Measurements from ENCODE around the gene NOS1AP.
"Not testable (repeated sequence)": the region's sequence is repeated elsewhere in the genome, so short reads cannot be mapped to it uniquely, and the experiment has no call there.

NOS1AP gene

DNA sequence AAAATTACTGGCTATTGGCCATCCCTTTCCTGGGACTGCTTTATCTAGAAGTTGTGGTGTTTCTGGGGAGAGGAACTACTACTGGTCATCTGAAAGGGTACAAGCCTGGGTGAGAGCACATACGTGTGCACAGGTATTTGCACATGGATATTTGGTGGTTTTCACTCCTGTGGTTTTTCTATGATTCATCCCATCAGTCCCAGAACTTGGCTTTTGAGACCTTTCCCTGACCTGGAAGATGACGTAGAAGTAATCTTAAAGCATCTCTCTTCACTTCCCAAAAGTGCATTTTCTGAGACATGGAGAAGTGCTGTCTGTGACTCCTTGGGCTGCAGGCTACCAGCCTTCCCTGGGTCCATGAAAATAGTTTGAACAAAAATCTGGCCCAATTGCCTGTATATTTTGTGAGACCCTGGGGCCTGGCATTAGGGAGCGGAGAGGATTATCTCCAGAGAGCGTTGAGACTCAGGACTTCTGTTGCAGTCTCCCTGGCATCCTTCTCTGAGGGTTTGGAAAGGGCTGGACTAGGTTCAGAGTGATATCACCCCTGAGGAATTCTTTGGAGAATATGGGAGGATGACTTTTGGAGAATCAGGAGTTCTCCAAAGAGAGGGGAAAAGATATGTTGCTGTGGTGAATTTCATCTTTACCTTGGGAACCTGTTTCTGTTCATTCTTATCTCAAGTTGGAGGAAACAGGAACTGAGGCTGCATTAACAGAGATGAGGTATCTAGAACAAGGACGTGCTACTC is 130.8 kb downstream of the NOS1AP start:
- no peak for DNase-seq

- not testable (repeated sequence) for DNase-seq
Observed at GRCh38 chr1:162201062-162201461, 131.6 kb downstream of the NOS1AP start.

GRCh38 chr1:162204129-162204822 is 134.8 kb downstream of the NOS1AP start:
- DNase-seq: no peak

DNA sequence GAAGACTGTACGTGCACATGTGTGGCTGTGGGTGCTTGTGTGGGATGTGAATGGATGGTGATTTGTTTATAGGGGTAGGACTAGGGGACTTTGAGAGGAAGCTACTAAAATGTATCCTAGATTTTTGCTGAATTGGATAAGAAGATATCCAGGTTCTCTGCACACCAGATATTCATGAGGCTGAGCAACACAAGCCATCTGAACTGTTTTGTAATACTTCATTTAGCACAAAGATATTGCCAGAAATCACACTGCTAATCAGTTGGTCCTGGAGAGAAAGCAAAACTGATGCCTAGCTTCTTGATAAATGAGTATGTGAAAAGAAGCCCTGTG is 135.3 kb downstream of the NOS1AP start:
- no peak for DNase-seq

DNA sequence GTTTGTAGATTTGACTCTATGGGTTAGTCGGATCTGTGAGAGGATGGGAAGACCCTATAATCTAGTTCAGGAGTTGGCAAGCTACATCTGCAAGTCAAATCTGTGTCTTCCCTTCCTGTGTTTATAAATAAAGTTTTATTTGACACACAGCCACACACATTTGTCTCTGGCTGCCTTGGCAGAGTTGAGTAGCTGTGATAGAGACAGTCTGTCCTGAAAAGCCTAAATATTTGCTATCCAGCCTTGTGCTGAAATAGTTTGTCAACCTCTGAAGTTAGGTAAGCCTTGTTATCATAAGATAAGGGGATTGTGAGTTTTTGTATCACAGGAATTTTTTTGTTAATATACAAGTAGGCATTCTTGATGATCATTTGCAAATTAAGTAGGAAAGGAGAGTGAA is 136.8 kb downstream of the NOS1AP start:
- no peak for DNase-seq

DNA sequence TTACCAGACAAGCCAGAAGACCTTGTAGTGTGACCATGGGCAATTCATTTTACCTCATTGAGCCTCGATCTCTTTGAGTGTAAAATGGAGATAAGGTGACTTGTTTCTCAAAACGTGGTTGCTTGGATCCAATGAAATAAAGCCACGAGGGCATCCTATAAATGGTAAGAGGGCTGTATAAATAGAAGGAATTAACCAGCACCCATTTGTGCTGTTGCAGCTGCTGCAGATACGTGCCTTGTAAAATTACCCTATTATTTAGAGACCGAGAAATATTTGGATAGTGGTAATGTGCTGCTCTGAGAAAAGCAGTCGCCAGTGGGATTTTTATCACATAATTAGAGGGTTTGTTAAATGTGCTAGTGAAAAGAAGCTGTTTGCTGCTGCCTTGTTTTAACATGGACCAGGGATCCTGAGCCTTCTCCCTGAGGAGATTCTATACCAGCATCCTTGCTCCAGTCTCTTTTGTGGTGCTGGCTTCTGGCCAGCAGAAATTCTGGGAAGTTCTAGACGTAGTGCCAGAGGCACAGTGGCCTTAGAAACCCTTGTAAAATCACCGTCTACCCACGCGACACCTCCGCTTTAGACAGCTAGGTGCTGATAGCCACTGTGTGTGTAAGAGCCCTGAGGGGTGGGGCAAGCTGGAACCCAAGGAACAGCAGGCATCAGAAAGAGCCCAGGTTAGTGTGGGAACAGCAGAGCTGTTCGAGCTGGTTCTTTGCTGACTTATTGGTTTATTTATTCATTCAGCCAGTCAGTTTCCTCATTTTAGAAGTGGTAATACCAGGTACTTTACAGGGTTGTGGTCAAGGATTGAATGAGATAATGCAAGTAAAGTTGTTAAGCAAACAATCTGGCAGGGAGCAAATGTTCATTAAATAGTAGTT is 137.5 kb downstream of the NOS1AP start:
- no peak for DNase-seq

- no peak for DNase-seq
Observed at GRCh38 chr1:162207862-162208261, 138.4 kb downstream of the NOS1AP start.

GRCh38 chr1:162210196-162210595 is 140.7 kb downstream of the NOS1AP start:
- no peak for DNase-seq

GRCh38 chr1:162212713-162213112 is 143.2 kb downstream of the NOS1AP start:
- no peak for DNase-seq

- no peak for DNase-seq
Observed at GRCh38 chr1:162213281-162213912, 143.9 kb downstream of the NOS1AP start.

DNA sequence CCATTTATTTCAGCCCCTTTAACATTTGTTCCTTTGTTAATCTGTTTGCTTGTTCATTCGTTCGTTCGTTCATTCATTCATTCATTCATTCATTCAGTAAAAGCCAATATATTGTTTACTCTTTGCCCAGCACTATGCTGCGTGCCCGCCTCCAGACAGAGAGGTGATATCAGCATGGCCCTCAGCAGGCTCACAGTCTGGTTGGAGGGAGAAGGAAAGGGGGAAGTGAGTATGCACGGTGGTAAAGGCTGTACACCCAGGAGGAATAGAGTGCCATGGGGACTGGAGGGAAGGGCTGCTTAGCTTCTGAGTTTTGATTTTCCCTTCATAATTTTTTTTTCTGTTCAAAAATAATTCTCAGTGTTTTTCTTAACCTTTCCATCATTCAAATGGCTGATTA is 144.7 kb downstream of the NOS1AP start:
- no peak for DNase-seq

GRCh38 chr1:162215902-162216301 is 146.4 kb downstream of the NOS1AP start:
- DNase-seq: no peak

GRCh38 chr1:162216604-162217003 is 147.1 kb downstream of the NOS1AP start:
- DNase-seq: no peak

- no peak for DNase-seq
Observed at GRCh38 chr1:162217706-162218105, 148.2 kb downstream of the NOS1AP start.

DNA sequence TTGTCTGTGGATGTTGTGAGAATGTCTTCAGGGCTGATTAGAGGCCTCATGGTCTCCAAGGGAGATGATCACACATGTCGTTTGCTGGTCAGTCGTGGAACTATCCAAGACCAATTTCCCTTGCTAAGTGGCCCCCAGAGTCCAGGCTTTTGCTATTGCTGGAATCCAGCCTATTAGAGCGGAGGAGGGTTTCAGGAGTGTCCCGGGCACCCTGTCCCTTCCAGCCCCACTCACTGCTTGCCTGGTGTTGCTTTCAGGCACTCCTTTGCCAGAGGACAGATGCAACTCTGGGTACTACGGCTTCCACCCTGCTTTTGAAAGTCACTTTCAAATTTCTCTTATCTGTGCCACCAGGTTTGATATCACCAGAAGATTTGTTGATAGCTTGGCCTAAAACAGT is 149.1 kb downstream of the NOS1AP start:
- DNase-seq: no peak

DNA sequence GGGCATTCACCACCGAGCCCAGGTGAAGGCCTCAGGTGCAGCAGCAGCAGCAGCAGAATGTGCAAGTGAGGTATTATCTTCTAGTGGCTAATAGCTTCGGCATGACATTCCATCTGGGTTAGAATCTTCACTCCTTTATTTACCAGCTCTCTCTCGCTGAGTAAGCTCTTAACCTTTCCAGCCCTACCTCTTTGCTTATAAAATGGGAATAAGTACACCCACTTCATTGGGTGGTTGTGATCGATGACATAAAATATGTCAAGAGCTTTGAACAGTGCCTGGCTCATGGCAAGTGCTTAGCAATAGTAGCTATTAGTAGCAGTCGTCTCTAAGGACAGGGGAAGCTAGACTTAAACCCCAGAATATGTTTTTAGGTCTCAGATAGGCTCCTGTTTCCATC is 149.5 kb downstream of the NOS1AP start:
- no peak for DNase-seq

DNA sequence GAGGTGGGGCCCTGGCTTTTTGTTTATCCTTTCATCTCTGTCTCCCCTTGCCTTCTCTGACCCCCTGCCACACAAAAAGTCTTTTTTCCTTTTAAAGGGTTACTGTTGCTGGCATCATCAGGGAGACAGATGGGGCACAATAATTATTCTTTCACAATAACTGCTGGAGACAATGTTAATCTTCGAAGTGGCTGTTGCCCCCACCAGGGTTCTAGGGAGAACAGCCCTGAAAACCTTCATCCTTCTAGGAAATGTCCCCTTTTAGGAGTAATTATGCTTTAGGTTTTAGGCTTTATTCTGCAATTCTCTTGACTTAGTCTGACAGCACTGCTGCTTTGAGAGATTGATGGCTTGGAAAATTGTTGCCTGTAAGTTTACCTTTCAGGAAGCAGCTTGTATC is 150.0 kb downstream of the NOS1AP start:
- no peak for DNase-seq

DNA sequence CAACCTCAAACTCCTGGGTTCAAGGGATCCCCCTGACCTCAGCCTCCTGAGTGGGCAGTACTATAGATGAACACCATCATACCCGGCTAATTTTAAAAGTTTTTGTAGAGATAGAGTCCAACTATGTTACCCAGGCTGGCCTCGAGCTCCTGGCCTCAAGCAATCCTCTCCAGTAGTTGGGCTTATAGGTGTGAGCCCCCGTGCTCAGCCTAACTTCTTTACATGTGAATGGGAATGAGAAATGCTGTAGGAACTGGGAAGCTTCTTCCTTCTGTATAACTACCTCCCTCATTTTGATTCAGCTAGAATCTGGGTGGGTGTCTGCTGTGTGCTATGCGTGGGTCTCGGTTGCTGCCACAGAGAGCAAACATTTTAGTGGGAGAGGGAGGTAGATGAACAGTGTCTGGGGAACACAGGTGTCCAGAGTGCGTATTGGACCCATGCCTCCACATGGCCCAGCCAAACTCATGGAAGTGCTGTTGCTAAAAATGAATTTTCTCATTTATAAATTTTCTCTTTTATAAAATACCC is 150.6 kb downstream of the NOS1AP start:
- no peak for DNase-seq

DNA sequence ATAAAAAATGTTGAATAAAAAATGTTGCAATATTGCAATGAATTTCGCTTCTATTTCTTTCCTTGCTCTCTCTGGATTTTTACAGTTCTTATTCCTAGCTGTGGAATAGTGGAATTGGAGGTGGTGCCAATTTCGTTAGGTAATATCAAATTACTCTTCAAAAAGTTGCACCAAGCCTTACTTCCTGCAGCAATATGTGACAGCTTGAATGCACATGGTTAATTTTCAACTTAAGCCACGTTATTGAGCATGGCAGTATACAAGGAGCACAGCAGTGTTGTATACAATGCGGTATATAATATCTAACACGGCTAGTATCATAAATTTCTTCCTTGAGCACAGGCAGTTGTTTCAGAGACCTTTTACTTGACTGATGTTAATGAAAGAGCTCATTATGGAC is 152.5 kb downstream of the NOS1AP start:
- DNase-seq: no peak

DNA sequence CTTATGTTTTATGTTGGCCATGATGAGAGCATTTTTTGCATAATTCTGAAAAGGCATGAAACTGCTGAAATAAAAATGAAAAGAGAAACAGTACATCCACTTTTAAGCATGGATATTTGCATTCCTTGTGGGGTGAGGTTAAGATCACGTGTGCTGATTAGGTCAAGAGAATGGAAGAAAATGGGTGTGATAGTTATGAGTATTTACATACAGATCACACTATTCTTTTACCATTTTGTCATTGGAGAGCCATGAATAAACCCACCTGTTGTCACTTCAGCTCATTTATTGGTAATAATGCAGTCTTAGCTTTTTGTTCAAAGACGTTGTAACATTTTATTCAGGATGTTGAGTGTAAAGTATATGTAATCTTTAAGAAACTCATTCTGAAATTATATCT is 153.2 kb downstream of the NOS1AP start:
- DNase-seq: no peak

- DNase-seq: no peak
Observed at GRCh38 chr1:162223488-162223887, 154.0 kb downstream of the NOS1AP start.

DNA sequence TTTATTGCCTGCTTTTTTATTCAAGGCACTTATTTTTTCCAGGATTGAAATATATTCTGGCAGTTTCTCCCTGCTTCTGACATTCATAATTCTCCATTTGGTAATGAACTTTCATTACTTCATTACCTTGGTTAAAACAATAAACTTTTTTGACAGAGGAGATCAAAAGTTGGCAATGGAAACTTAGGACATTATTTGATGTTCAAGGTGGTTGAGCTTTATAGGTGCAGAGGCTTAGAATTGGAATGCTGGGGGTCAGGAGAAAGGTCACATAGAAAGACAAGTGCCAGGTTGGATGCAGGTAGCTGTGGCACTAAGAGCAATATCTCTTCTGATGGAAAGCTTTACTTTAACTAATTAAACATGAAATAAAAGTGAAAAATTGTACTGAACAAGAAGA is 154.8 kb downstream of the NOS1AP start:
- DNase-seq: no peak

DNA sequence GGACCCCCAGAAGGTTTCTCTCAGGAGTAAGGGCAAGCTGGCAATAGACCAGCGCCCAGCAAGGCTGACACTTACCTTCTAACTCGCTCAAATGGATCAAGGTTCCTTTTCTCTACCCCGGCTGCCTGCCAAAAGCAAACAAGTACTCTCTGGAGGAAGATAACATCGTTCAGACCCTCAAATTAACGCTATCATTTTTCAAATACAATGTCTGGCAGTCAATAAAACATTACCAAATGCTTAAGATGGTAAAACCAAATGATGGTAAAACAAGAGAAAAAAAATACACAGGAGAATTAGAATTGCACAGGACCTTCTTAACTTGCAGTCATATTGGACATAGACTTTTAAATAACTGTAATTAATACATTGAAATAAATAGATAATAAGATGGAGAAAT is 159.1 kb downstream of the NOS1AP start:
- DNase-seq: no peak
